ENCODE data around the gene POM121. TPM values are rescaled to one million over a fixed set of nuclear protein-coding genes. Genes with fewer than 3 reads are reported as not detected.
"Not testable (repeated sequence)": the region's sequence is repeated elsewhere in the genome, so short reads cannot be mapped to it uniquely, and the experiment has no call there.

POM121 gene
- total and polyA plus RNA-seq, 2 of the 8 experiments (the other 6 are each of a cell fraction or from before 2014, with no cell fraction given): 11.5 to 57.0 TPM

DNA sequence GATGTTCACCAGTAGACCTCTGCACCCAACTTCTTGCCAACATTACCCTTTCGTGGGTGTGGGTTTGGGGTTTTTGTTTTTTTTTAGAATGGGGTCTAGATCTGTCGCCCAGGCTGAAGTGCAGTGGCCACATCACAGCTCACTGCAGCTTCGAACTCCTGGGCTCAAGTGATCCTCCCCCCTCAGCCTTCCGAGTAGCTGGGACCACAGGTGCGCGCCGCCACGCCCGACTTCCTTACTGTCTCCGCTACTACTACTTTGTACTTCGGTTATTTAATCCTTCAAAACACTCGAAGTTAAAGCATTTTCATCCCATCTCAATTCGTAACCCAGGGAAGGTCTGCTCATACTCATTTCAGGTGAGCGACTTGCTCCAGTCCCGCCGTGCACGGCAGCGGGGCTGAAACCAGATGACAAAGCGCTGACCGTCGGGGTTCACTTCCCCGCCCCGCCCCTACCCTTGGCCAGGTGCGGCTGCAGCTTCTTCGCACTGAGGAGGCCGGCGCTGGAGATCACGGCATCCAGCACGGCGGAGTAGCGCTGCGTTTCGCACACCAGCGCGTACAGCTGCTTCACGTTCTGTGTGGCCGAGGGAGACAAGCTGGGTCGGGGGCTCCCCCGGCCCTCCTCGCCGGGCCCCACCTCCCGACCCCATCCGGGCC, 29.1 kb downstream of the POM121 start:
- H3K27me3 ChIP-seq (replicated peaks in 1 of 4; ENCODE audit: control insufficient read depth in 3 of 4, extremely low read depth in 1 of 4, insufficient read depth in 3 of 4, low read length in 3 of 4); H3K36me3 ChIP-seq (ENCODE audit: control insufficient read depth in 2 of 4, insufficient read depth in 4 of 4, low read length in 3 of 4); H4K8ac ChIP-seq (ENCODE audit: extremely low read depth, insufficient read depth, low read length); H3K23me2 ChIP-seq (ENCODE audit: low read depth, low read length); DNase-seq (ENCODE audit: low read depth in 1 of 2, low spot score in 2 of 2); H2BK20ac ChIP-seq (ENCODE audit: low read length); H3K18ac ChIP-seq (ENCODE audit: extremely low read depth, low read length); H2AK5ac ChIP-seq (ENCODE audit: low read depth, low read length); CTCF ChIA-PET (ENCODE audit: partially characterized antibody); H2BK12ac ChIP-seq (ENCODE audit: low read depth, low read length); H3K9me3 ChIP-seq (ENCODE audit: insufficient read depth in 2 of 2, low read depth in 1 of 2, low read length in 1 of 2); H2BK5ac ChIP-seq (ENCODE audit: low read depth, low read length); H4K5ac ChIP-seq (ENCODE audit: insufficient read length, low read depth, low read length); H4K91ac ChIP-seq (replicated peaks; ENCODE audit: insufficient read length, low read length); H3K56ac ChIP-seq (replicated peaks; ENCODE audit: insufficient read length, low read depth, low read length); H3K9ac ChIP-seq (replicated peaks in 1 of 4; ENCODE audit: extremely low read depth in 1 of 4, low read depth in 3 of 4, low read length in 3 of 4); H2BK15ac ChIP-seq (ENCODE audit: low read length); H2BK120ac ChIP-seq (replicated peaks; ENCODE audit: low read depth, low read length); H3K23ac ChIP-seq (ENCODE audit: insufficient read length); H3K4ac ChIP-seq (replicated peaks; ENCODE audit: insufficient read length, low read depth, low read length); H3K4me1 ChIP-seq (replicated peaks in 1 of 4; ENCODE audit: control insufficient read depth in 3 of 4, insufficient read depth in 4 of 4, low read length in 3 of 4); H4K20me1 ChIP-seq (replicated peaks in 1 of 2; ENCODE audit: control insufficient read depth in 1 of 2, insufficient read depth in 2 of 2, low read length in 2 of 2); H3K27ac ChIP-seq (ENCODE audit: low read depth, low read length); H3K79me1 ChIP-seq (ENCODE audit: low read depth, low read length); H2AFZ ChIP-seq (ENCODE audit: low read length); H3K79me2 ChIP-seq (ENCODE audit: control insufficient read depth in 1 of 2, insufficient read depth in 2 of 2, low read length in 2 of 2); FAIRE-seq; H3K14ac ChIP-seq (ENCODE audit: insufficient read length); POLR2A ChIA-PET (ENCODE audit: partially characterized antibody): not testable (repeated sequence)
- Histone ChIP-seq H3K4me2 (ENCODE audit: insufficient read depth in 1 of 2, low read depth in 2 of 2, low read length in 2 of 2) (peak overlapping the region in 1 of 2 experiments; percentile 54; a peak in 1 of 4 replicates), H3K4me3 (ENCODE audit: extremely low read depth in 1 of 4, insufficient read depth in 2 of 4, low read depth in 3 of 4, low read length in 4 of 4) (peak overlapping the region in 2 of 4 experiments; percentile 40 to 49; a peak in 3 of 8 replicates)
- 33% methylated on average over 2 of the region's 43 CpGs; no CpG with 5 or more reads in 1 of the 2 experiments for WGBS, 2 experiments (ENCODE audit: extremely low coverage in 1 of 2, insufficient coverage in 1 of 2, insufficient read length in 1 of 2, insufficient replicate concordance in 2 of 2, low coverage in 1 of 2, low lambda C conversion rate in 2 of 2, missing lambda C conversion rate in 1 of 2)

Data from H1 (cell line).